ENCODE results near the gene AMMECR1.

- TF ChIP-seq GTF2F1 (IDR thresholded peaks at IDR 0.05; ENCODE audit: borderline replicate concordance, low read depth, low read length) (no peak), ZNF274 (IDR thresholded peaks at IDR 0.05; ENCODE audit: borderline replicate concordance, extremely low read depth, low read length) (no peak), POLR2AphosphoS5 (IDR thresholded peaks at IDR 0.05; ENCODE audit: low read depth, low read length) (no peak), POLR2A (IDR thresholded peaks at IDR 0.05; ENCODE audit: control extremely low read depth in 1 of 2, low read depth in 2 of 2, low read length in 2 of 2) (no peak), CTCF (IDR thresholded peaks at IDR 0.05; ENCODE audit: control extremely low read depth in 1 of 3, insufficient read depth in 1 of 3, low read depth in 1 of 3, low read length in 3 of 3) (no peak), KDM5A (IDR thresholded peaks at IDR 0.05; ENCODE audit: low read length) (no peak), ATF3 (IDR thresholded peaks at IDR 0.05; ENCODE audit: insufficient read depth, low read depth, low read length) (no peak), EP300 (IDR thresholded peaks at IDR 0.05; ENCODE audit: borderline replicate concordance in 1 of 2, low read depth in 2 of 2, low read length in 2 of 2) (no peak), MAX (IDR thresholded peaks at IDR 0.05) (no peak), SIRT6 (IDR thresholded peaks at IDR 0.05; ENCODE audit: low read length) (no peak)
Measured at GRCh38 chrX:110162131-110162530, 155.8 kb downstream of the AMMECR1 start.
